Stimulated activated CD8-positive, alpha-beta memory T cell treated with anti-CD3 and anti-CD28 coated beads, Interleukin-15, amount 100 ng/mL, for 48 hours (primary cell): Measurements from ENCODE around the gene SELENOF.
"Not testable (repeated sequence)": the region's sequence is repeated elsewhere in the genome, so short reads cannot be mapped to it uniquely, and the experiment has no call there.

ENCODE experiments used
- DNase-seq, 2 donors: peaks; one replicate each; pipeline ENCODE4 v3.0.0-alpha.2; 2020; ENCODE audit warnings: low read depth in 2 of 2

The SELENOF gene

GRCh38 chr1:86916752-86917151 is 2.8 kb upstream of the SELENOF start:
- no peak for DNase-seq

- DNase-seq, result no peak
These were observed 1.9 kb upstream of the SELENOF start for GRCh38 chr1:86915737-86916235.

GRCh38 chr1:86914998-86915736 is 1.2 kb upstream of the SELENOF start:
- DNase-seq, result peak; percentile 20 to 27

GRCh38 chr1:86914601-86914997 is 673 bp upstream of the SELENOF start, which contains the start of gene HS2ST1:
Gene HS2ST1, plus strand, starts transcription at chr1:86914635.
- DNase-seq, result no peak

GRCh38 chr1:86913399-86913895 is 479 bp downstream of the SELENOF start:
- peak in 1 of 2 donors; percentile 7 for DNase-seq

- DNase-seq, result no peak
These were observed 1.5 kb downstream of the SELENOF start for GRCh38 chr1:86912281-86912900.

GRCh38 chr1:86906419-86906818 is 7.5 kb downstream of the SELENOF start:
- no peak for DNase-seq

GRCh38 chr1:86905875-86906274 is 8.1 kb downstream of the SELENOF start:
- no peak for DNase-seq

- not testable (repeated sequence) for DNase-seq
These were observed 14.5 kb downstream of the SELENOF start for GRCh38 chr1:86899401-86899800.

- DNase-seq, result no peak
These were observed 25.6 kb downstream of the SELENOF start for GRCh38 chr1:86888327-86888726.

- DNase-seq, result no peak
These were observed 26.3 kb downstream of the SELENOF start for GRCh38 chr1:86887479-86888162.

- DNase-seq, result no peak
These were observed 38.2 kb downstream of the SELENOF start for GRCh38 chr1:86875722-86876121.

GRCh38 chr1:86872086-86872485 is 41.8 kb downstream of the SELENOF start:
- no peak for DNase-seq

- no peak for DNase-seq
These were observed 42.9 kb downstream of the SELENOF start for GRCh38 chr1:86871001-86871400.

- no peak for DNase-seq
These were observed 45.4 kb downstream of the SELENOF start for GRCh38 chr1:86868477-86868876.

- DNase-seq, result not testable (repeated sequence)
These were observed 46.6 kb downstream of the SELENOF start for GRCh38 chr1:86867278-86867677.

GRCh38 chr1:86866665-86867064 is 47.3 kb downstream of the SELENOF start:
- no peak for DNase-seq

GRCh38 chr1:86865973-86866637 is 47.8 kb downstream of the SELENOF start:
- DNase-seq, result no peak

GRCh38 chr1:86862920-86863319 is 51.0 kb downstream of the SELENOF start:
- no peak for DNase-seq

GRCh38 chr1:86861424-86861823 is 52.5 kb downstream of the SELENOF start:
- DNase-seq, result no peak

- DNase-seq, result no peak
These were observed 53.5 kb downstream of the SELENOF start for GRCh38 chr1:86860424-86860823.

- DNase-seq, result no peak
These were observed 53.9 kb downstream of the SELENOF start for GRCh38 chr1:86860020-86860419.
